Activated B cell treated with CpG ODN at 0.5 μM for 24 hours (primary cell): ENCODE results near the gene SLC45A3. TPM values are rescaled to one million over a fixed set of nuclear protein-coding genes. Genes with fewer than 3 reads are reported as not detected.
A peak's percentile ranks its signal among the peaks of the same experiment; 100 is the strongest.

Source experiments
- ATAC-seq: fragments of 200-7000 bp; cut with Tn5 transposase; one replicate; pipeline ENCODE4 v1.10.0; 2021; ENCODE audit warnings: low read depth, mild to moderate bottlenecking, moderate library complexity
- CTCF ChIA-PET: fragments of 350-600 bp; sonication (Branson Sonifier 250); formaldehyde crosslinking; loops from one replicate; lab custom pipeline; 2021; ENCODE audit warnings: antibody characterized with exemption; lab: Charles Lee
- POLR2A ChIA-PET: fragments of 350-600 bp; sonication (Branson Sonifier 250); formaldehyde crosslinking; loops from one replicate; lab custom pipeline; 2021; ENCODE audit warnings: antibody characterized with exemption; lab: Charles Lee
- DNase-seq: peaks from one replicate; pipeline ENCODE4 v3.0.0; 2022
- H3K27ac Mint-ChIP-seq: one replicate; pipeline ENCODE4 v1.8.0; 2020; ENCODE audit warnings: mixed read lengths
- H3K27me3 Mint-ChIP-seq: one replicate; pipeline ENCODE4 v1.8.0; 2021; ENCODE audit warnings: mixed read lengths
- H3K36me3 Mint-ChIP-seq: one replicate; pipeline ENCODE4 v1.8.0; 2021; ENCODE audit warnings: low read depth, mixed read lengths
- H3K4me1 Mint-ChIP-seq: one replicate; pipeline ENCODE4 v1.8.0; 2021; ENCODE audit warnings: mixed read lengths
- H3K4me3 Mint-ChIP-seq: one replicate; pipeline ENCODE4 v1.8.0; 2020; ENCODE audit warnings: mild to moderate bottlenecking, mixed read lengths
- H3K9me3 Mint-ChIP-seq: one replicate; pipeline ENCODE4 v1.8.0; 2020; ENCODE audit warnings: mixed read lengths
- CTCF ChIP-seq: fragments of 200-600 bp; IDR thresholded peaks from one replicate; pipeline ENCODE4 v1.8.0; 2022; ENCODE audit warnings: antibody characterized with exemption, mild to moderate bottlenecking
- intact Hi-C: fragments of 100-400 bp; cut with micrococcal nuclease; formaldehyde crosslinking; loops from one replicate; pipeline ENCODE4 v1.15.1; 2024
- total RNA-seq: library from RNA; stranded (reverse); gene quantifications from 2 replicates; pipeline ENCODE4 v1.2.3, GENCODE V29; 2022

SLC45A3 gene
- total RNA-seq, 1 donor from 2014 or later, result 7.4 TPM

DNA sequence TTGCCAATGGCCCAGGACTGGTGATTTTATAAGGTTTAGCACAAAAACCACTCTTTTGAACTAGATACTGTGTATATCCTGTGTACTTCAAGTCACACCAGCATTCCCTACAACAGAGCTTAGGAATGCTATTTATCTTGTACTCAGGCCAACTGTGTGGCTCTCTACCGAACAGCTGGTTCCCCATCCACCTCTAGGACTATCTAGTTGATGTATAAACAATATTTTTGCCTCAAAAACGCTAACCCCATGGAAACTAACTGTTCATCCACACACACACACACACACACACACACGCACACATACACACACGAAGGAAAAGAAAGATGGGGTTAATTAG is 28.7 kb upstream of the SLC45A3 start:
- CTCF ChIA-PET, result interaction anchor here (1.0 to 16.4 kb wide), 6 partner anchors 29 to 269 kb away, joined by 3 to 628 read pairs (median 34); partner anchors contain the start of gene SLC45A3
- H3K36me3 Mint-ChIP-seq, result peaks cover 7% of the 10 kb centered on the region

GRCh38 chr1:205706601-205707502 is 26.5 kb upstream of the SLC45A3 start:
- Mint-ChIP-seq H3K9me3 (no peaks in the 10 kb centered on the region), H3K27me3 (no peaks in the 10 kb centered on the region), H3K4me3 (no peak overlapping the region), H3K36me3 (peaks cover 7% of the 10 kb centered on the region), H3K4me1 (peaks cover 46% of the 10 kb centered on the region), H3K27ac (no peak overlapping the region)
- no peak for ATAC-seq
- CTCF ChIA-PET, result interaction anchor here (1.4 to 16.4 kb wide), 2 partner anchors 44 to 184 kb away, joined by 3 to 628 read pairs; no protein-coding TSS in a partner anchor
- POLR2A ChIA-PET, result interaction anchor here (0.6 kb wide), 1 partner anchor 28 kb away, joined by 6 read pairs; no protein-coding TSS in a partner anchor
- TF ChIP-seq CTCF, result no peak
- DNase-seq, result no peak
- intact Hi-C loops, result loop anchor here (2.0 kb wide), 1 partner anchor 14 kb away; no protein-coding TSS in a partner anchor

More for the DNA sequence above, 28.7 kb upstream of the SLC45A3 start:
- no peak overlapping the region for H3K4me3 Mint-ChIP-seq
- H3K27ac Mint-ChIP-seq, result no peak overlapping the region
- ATAC-seq (no peak), DNase-seq (no peak)
- peaks cover 34% of the 10 kb centered on the region for H3K4me1 Mint-ChIP-seq
- intact Hi-C loops, result no loop called here
- TF ChIP-seq CTCF, result no peak
- no peaks in the 10 kb centered on the region for H3K27me3 Mint-ChIP-seq
- POLR2A ChIA-PET, result interaction anchor here (1.3 to 3.7 kb wide), 3 partner anchors 39 to 50 kb away, joined by 3 to 40 read pairs (median 4); no protein-coding TSS in a partner anchor
- no peaks in the 10 kb centered on the region for H3K9me3 Mint-ChIP-seq

GRCh38 chr1:205704903-205705302 is 24.6 kb upstream of the SLC45A3 start:
- Mint-ChIP-seq H3K9me3 (no peaks in the 10 kb centered on the region), H3K4me3 (peak overlapping the region; percentile 39), H3K27ac (peak overlapping the region; percentile 24), H3K4me1 (peaks cover 38% of the 10 kb centered on the region), H3K27me3 (no peaks in the 10 kb centered on the region), H3K36me3 (peaks cover 7% of the 10 kb centered on the region)
- no peak for ATAC-seq
- no peak for DNase-seq
- ChIA-PET POLR2A (no interaction called here), CTCF (interaction anchor here (1.1 to 16.4 kb wide), 2 partner anchors 42 to 272 kb away, joined by 4 to 628 read pairs; no protein-coding TSS in a partner anchor)
- intact Hi-C loops, result no loop called here
- TF ChIP-seq CTCF, result no peak

GRCh38 chr1:205703072-205703471 is 22.8 kb upstream of the SLC45A3 start:
- no peaks in the 10 kb centered on the region for H3K9me3 Mint-ChIP-seq
- no peaks in the 10 kb centered on the region for H3K36me3 Mint-ChIP-seq
- no peak for ATAC-seq
- H3K27me3 Mint-ChIP-seq, result no peaks in the 10 kb centered on the region
- no peak for TF ChIP-seq CTCF
- ChIA-PET POLR2A (interaction anchor here (0.7 to 0.9 kb wide), 4 partner anchors 15 to 430 kb away, joined by 3 to 5 read pairs (median 4); no protein-coding TSS in a partner anchor), CTCF (interaction anchor here (16.4 kb wide), 1 partner anchor 41 kb away, joined by 628 read pairs; no protein-coding TSS in a partner anchor)
- DNase-seq, result no peak
- no peak overlapping the region for H3K27ac Mint-ChIP-seq
- no peak overlapping the region for H3K4me3 Mint-ChIP-seq
- intact Hi-C loops, result no loop called here
- peaks cover 38% of the 10 kb centered on the region for H3K4me1 Mint-ChIP-seq

DNA sequence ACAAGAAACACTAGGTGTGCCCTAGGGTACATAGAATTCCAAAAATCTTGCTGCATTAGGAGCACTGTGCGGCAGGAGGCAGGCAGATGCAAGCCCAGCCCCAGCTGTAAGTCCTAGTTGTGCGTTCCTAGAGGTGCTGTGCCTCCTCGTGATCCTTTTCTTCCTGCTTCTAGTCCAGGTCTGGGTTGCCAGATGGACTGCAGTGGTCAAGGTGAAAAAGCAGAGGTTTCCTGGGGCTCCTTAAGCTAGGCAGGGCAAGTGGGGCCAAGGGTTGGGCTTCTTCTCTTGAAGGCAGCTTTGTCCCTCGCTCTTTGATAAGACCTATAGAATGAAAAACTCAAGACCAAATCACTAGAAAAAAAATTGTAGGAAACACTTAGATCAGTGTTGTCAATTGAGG is 21.6 kb upstream of the SLC45A3 start:
- Mint-ChIP-seq H3K4me1 (peaks cover 36% of the 10 kb centered on the region), H3K27me3 (peaks cover 6% of the 10 kb centered on the region), H3K36me3 (no peaks in the 10 kb centered on the region), H3K4me3 (no peak overlapping the region), H3K27ac (no peak overlapping the region), H3K9me3 (no peaks in the 10 kb centered on the region)
- ChIA-PET POLR2A (no interaction called here), CTCF (interaction anchor here (0.5 to 16.4 kb wide), 2 partner anchors 39 to 200 kb away, joined by 3 to 628 read pairs; no protein-coding TSS in a partner anchor)
- no peak for ATAC-seq
- no peak for DNase-seq
- no peak for TF ChIP-seq CTCF
- intact Hi-C loops, result no loop called here
